ENCODE measurements around the gene SLC22A4.

The SLC22A4 gene

DNA sequence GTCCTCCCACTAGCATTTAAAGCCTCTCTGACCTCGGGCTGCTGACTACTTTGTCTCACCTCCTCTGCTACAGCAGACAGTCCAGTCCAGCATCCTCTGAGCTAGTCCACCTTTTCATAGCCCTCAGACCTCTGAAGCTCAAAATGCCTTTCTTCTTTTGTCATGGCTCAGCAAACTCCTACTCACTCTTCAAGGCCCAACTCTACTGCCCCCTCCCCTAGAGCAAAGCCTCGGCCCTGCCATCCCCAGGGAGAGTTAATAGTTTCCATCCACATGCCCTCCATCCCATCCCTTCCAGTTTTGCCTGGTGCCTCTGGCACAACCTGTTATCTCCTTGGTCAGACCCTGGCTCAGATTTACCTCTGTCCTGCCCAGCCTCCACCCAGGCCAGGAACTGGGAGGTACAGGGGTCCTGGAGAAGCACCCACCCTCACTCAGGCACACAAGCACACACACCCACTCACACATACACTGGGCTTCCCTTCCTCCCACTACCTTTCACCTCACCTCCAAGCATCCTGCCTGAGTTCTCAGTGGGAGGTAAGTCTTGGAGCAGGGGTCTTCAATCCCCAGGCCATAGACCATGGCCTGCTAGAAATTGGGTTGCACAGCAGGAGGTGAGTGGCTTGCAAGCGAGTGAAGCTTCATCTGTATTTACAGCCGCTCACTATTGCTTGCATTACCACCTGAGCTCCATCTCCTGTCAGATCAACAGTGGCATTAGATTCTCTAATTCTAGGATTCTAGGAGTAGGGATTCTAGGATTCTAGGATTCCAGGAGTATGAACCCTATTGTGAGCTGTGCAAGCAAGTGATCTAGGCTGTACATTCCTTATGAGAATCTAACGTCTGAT lies 18.6 kb upstream of the SLC22A4 start:
- DNase-seq (ENCODE audit: low read depth in 2 of 2): no peak

GRCh38 chr5:132277256-132277655 lies 16.9 kb upstream of the SLC22A4 start:
- DNase-seq (ENCODE audit: low read depth in 2 of 2): no peak

- no peak for DNase-seq (ENCODE audit: low read depth in 2 of 2)
These were observed 16.0 kb upstream of the SLC22A4 start for GRCh38 chr5:132277971-132278853.

- no peak for DNase-seq (ENCODE audit: low read depth in 2 of 2)
These were observed 14.4 kb upstream of the SLC22A4 start for GRCh38 chr5:132279801-132280200.

GRCh38 chr5:132280371-132281240 lies 13.6 kb upstream of the SLC22A4 start:
- no peak for DNase-seq (ENCODE audit: low read depth in 2 of 2)

GRCh38 chr5:132281856-132282614 lies 12.2 kb upstream of the SLC22A4 start:
- DNase-seq (ENCODE audit: low read depth in 2 of 2): no peak

- no peak for DNase-seq (ENCODE audit: low read depth in 2 of 2)
These were observed 10.7 kb upstream of the SLC22A4 start for GRCh38 chr5:132283423-132284043.

- no peak for DNase-seq (ENCODE audit: low read depth in 2 of 2)
These were observed 5.1 kb upstream of the SLC22A4 start for GRCh38 chr5:132289097-132289496.

DNA sequence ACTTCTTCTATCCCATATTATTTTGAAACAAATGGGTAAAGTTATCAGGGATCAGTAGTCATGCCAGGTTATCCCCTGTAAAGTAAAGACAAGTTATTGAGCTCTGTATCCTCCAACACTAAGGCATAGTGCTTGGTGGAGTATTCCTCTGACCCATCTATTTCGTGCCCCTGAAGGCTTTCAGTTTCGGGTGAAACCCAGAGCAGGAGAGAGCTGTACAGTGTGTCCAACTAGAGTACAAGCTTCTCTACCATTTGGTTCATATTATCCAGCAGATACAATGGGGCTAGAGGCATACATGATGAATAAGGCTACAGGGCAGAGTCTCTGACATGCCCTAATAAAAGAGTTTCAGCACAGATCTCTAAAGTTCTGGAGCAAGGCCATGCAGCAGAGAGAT lies 3.2 kb upstream of the SLC22A4 start:
- no peak for DNase-seq (ENCODE audit: low read depth in 2 of 2)

- DNase-seq (ENCODE audit: low read depth in 2 of 2): peak; percentile 60 to 73
These were observed 865 bp upstream of the SLC22A4 start for GRCh38 chr5:132293066-132293991.

DNA sequence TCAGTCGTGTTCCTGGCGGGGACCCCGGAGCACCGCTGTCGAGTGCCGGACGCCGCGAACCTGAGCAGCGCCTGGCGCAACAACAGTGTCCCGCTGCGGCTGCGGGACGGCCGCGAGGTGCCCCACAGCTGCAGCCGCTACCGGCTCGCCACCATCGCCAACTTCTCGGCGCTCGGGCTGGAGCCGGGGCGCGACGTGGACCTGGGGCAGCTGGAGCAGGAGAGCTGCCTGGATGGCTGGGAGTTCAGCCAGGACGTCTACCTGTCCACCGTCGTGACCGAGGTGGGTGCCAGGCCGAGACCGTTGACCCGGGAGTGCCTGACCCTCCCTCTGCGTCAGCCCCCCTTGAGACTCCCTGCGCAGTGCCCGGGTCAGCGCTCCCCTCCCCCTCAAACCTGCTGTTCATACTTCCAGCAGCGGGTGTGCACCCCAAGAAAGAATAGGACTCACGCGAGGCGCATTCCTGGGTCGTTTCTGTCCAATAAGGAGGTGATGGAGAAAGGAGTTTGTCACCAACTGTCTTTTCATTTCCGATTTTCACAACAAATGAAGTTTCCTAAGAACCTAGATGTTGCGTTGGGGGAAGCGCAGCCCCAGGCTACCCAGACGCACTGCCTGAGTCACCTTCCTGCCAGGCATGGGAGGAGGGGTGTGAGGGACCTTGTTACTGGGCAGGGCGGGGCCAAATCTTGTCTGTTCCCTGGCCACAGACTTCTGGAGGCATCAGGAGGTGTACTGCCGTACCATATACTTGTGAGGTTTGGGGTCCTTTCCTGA lies 722 bp downstream of the SLC22A4 start:
- peak in 1 of 2 experiments; percentile 38 for DNase-seq (ENCODE audit: low read depth in 2 of 2)

DNA sequence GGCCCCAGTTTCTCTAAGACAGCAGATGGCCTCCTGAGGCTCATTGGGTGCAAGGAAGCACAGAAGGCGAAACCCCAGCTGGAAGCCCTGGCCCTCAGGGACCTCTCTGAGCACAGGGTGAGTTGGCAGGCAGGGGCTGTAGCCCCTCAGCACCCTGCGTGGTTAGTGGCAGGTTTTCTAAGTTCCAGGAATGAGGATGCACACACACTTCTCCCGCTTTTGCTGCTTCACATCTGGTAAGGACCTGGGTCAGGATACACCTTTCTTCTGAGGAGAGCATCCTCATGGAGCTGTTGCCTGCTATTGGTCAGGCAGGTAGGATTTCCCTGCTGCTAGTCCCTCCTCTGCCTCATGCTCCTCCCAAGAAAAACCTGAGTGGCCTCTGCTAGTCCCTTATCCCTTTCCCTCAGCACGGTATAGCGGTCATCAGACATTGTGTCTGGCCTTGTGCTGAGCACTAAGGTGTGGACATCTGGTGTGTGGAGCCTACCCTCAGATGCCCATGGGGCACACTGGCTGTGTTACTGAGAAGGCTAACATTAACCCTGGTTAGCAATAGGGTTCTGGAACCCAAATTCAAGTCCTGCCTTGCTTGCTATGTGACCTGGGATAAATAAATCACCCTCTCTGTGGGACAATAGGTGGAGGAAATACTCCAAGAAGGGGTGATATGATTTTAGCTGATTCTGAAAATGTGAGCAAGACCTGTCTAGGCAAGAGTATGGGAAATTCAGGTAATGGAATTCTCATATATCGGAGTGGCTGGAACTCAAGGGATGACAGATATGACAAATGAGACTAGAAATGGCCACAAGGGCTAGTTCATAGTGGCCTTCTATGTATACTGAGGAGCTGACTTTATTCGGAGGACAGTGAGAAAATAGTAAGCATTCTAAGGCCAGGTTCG lies 1.6 kb downstream of the SLC22A4 start:
- DNase-seq (ENCODE audit: low read depth in 2 of 2): no peak

GRCh38 chr5:132296412-132297016 lies 2.3 kb downstream of the SLC22A4 start:
- no peak for DNase-seq (ENCODE audit: low read depth in 2 of 2)

- no peak for DNase-seq (ENCODE audit: low read depth in 2 of 2)
These were observed 3.2 kb downstream of the SLC22A4 start for GRCh38 chr5:132297211-132297940.

GRCh38 chr5:132298298-132299212 lies 4.4 kb downstream of the SLC22A4 start:
- no peak for DNase-seq (ENCODE audit: low read depth in 2 of 2)
